ENCODE data around the gene CLEC10A. TPM values are rescaled to one million over a fixed set of nuclear protein-coding genes. Genes with fewer than 3 reads are reported as not detected.
"Not testable (repeated sequence)": the region's sequence is repeated elsewhere in the genome, so short reads cannot be mapped to it uniquely, and the experiment has no call there.

CLEC10A gene
- polyA plus RNA-seq, 1 donor (not counting 4 experiments of a cell fraction or from before 2014, with no cell fraction given) = not detected

GRCh38 chr17:7128160-7128559, 48.1 kb upstream of the CLEC10A start:
- H3K79me2 ChIP-seq (ENCODE audit: control insufficient read depth, insufficient read depth, low read length) = no peaks in the 10 kb centered on the region
- no peak overlapping the region for H2AFZ ChIP-seq (ENCODE audit: control insufficient read depth, low read length)
- no peak for DNase-seq (ENCODE audit: low read depth, low spot score)
- no peaks in the 10 kb centered on the region for H3K36me3 ChIP-seq (ENCODE audit: control insufficient read depth in 2 of 2, extremely low read depth in 1 of 2, insufficient read depth in 2 of 2, low read length in 2 of 2)
- TF ChIP-seq CTCF (optimal IDR thresholded peaks at IDR 0.05 in 1 of 3, IDR thresholded peaks at IDR 0.05 in 1 of 3, conservative IDR thresholded peaks at IDR 0.05 in 1 of 3; ENCODE audit: extremely low read depth in 1 of 3, insufficient read depth in 2 of 3, low read length in 3 of 3) = no peak
- no peak for TF ChIP-seq EZH2 (IDR thresholded peaks at IDR 0.05; ENCODE audit: low read length)
- H3K4me2 ChIP-seq (ENCODE audit: control insufficient read depth, extremely low read depth, insufficient read depth, low read depth, low read length) = no peak overlapping the region
- H3K9me1 ChIP-seq (ENCODE audit: control insufficient read depth, extremely low read depth, insufficient read depth, low read length) = no peaks in the 10 kb centered on the region
- H3K9me3 ChIP-seq (ENCODE audit: control insufficient read depth, low read depth, low read length) = no peaks in the 10 kb centered on the region
- no peak overlapping the region for H3K9ac ChIP-seq (ENCODE audit: control insufficient read depth, extremely low read depth, insufficient read depth, low read length)
- no peaks in the 10 kb centered on the region for H3K27me3 ChIP-seq (ENCODE audit: control insufficient read depth, extremely low read depth, insufficient read depth, low read length)
- no peaks in the 10 kb centered on the region for H3K4me1 ChIP-seq (ENCODE audit: control insufficient read depth, extremely low read depth, insufficient read depth, low read length)
- H4K20me1 ChIP-seq (ENCODE audit: control insufficient read depth, extremely low read depth, insufficient read depth, low read length) = peaks cover 2% of the 10 kb centered on the region
- H3K27ac ChIP-seq (ENCODE audit: control insufficient read depth, insufficient read depth, low read length) = no peak overlapping the region
- no peak for FAIRE-seq
- no peak overlapping the region for H3K4me3 ChIP-seq (ENCODE audit: control insufficient read depth in 2 of 3, extremely low read depth in 1 of 3, insufficient read depth in 2 of 3, low read depth in 1 of 3, low read length in 3 of 3)
- dilution Hi-C loops (cut with MboI; ENCODE audit: extremely low pct_ligation_motif_present, low sequenced_read_pairs) = no loop called here

GRCh38 chr17:7127501-7127900, 47.5 kb upstream of the CLEC10A start:
- not testable (repeated sequence) for H3K4me3 ChIP-seq (ENCODE audit: control insufficient read depth in 2 of 3, extremely low read depth in 1 of 3, insufficient read depth in 2 of 3, low read depth in 1 of 3, low read length in 3 of 3); H3K4me1 ChIP-seq (ENCODE audit: control insufficient read depth, extremely low read depth, insufficient read depth, low read length); FAIRE-seq

GRCh38 chr17:7126386-7126785, 46.3 kb upstream of the CLEC10A start:
- DNase-seq (ENCODE audit: low read depth, low spot score); FAIRE-seq; H3K4me1 ChIP-seq (ENCODE audit: control insufficient read depth, extremely low read depth, insufficient read depth, low read length); H3K4me2 ChIP-seq (ENCODE audit: control insufficient read depth, extremely low read depth, insufficient read depth, low read depth, low read length); H4K20me1 ChIP-seq (ENCODE audit: control insufficient read depth, extremely low read depth, insufficient read depth, low read length); H3K4me3 ChIP-seq (ENCODE audit: control insufficient read depth in 2 of 3, extremely low read depth in 1 of 3, insufficient read depth in 2 of 3, low read depth in 1 of 3, low read length in 3 of 3); H3K9ac ChIP-seq (ENCODE audit: control insufficient read depth, extremely low read depth, insufficient read depth, low read length); H3K36me3 ChIP-seq (ENCODE audit: control insufficient read depth in 2 of 2, extremely low read depth in 1 of 2, insufficient read depth in 2 of 2, low read length in 2 of 2); H3K79me2 ChIP-seq (ENCODE audit: control insufficient read depth, insufficient read depth, low read length); dilution Hi-C loops (cut with MboI; ENCODE audit: extremely low pct_ligation_motif_present, low sequenced_read_pairs); H3K9me3 ChIP-seq (ENCODE audit: control insufficient read depth, low read depth, low read length); H3K9me1 ChIP-seq (ENCODE audit: control insufficient read depth, extremely low read depth, insufficient read depth, low read length); H3K27me3 ChIP-seq (ENCODE audit: control insufficient read depth, extremely low read depth, insufficient read depth, low read length); H2AFZ ChIP-seq (ENCODE audit: control insufficient read depth, low read length); H3K27ac ChIP-seq (ENCODE audit: control insufficient read depth, insufficient read depth, low read length): not testable (repeated sequence)

More at GRCh38 chr17:7127501-7127900, 47.5 kb upstream of the CLEC10A start:
- H3K9me3 ChIP-seq (ENCODE audit: control insufficient read depth, low read depth, low read length); H3K27ac ChIP-seq (ENCODE audit: control insufficient read depth, insufficient read depth, low read length); H3K79me2 ChIP-seq (ENCODE audit: control insufficient read depth, insufficient read depth, low read length); H3K27me3 ChIP-seq (ENCODE audit: control insufficient read depth, extremely low read depth, insufficient read depth, low read length); DNase-seq (ENCODE audit: low read depth, low spot score); H2AFZ ChIP-seq (ENCODE audit: control insufficient read depth, low read length); H3K9me1 ChIP-seq (ENCODE audit: control insufficient read depth, extremely low read depth, insufficient read depth, low read length); H3K36me3 ChIP-seq (ENCODE audit: control insufficient read depth in 2 of 2, extremely low read depth in 1 of 2, insufficient read depth in 2 of 2, low read length in 2 of 2); dilution Hi-C loops (cut with MboI; ENCODE audit: extremely low pct_ligation_motif_present, low sequenced_read_pairs); H4K20me1 ChIP-seq (ENCODE audit: control insufficient read depth, extremely low read depth, insufficient read depth, low read length); H3K4me2 ChIP-seq (ENCODE audit: control insufficient read depth, extremely low read depth, insufficient read depth, low read depth, low read length); H3K9ac ChIP-seq (ENCODE audit: control insufficient read depth, extremely low read depth, insufficient read depth, low read length): not testable (repeated sequence)
